HG03354 (cell line): ENCODE data around the gene NFIC.
"Not testable (repeated sequence)": the region's sequence is repeated elsewhere in the genome, so short reads cannot be mapped to it uniquely, and the experiment has no call there.

Experiments used
- ATAC-seq: cut with Tn5 transposase; IDR thresholded peaks from one replicate; pipeline ENCODE4 v1.9.1; 2021; ENCODE audit warnings: mild to moderate bottlenecking; ENCODE audit not compliant: unreplicated experiment, poor library complexity, severe bottlenecking

NFIC gene

DNA sequence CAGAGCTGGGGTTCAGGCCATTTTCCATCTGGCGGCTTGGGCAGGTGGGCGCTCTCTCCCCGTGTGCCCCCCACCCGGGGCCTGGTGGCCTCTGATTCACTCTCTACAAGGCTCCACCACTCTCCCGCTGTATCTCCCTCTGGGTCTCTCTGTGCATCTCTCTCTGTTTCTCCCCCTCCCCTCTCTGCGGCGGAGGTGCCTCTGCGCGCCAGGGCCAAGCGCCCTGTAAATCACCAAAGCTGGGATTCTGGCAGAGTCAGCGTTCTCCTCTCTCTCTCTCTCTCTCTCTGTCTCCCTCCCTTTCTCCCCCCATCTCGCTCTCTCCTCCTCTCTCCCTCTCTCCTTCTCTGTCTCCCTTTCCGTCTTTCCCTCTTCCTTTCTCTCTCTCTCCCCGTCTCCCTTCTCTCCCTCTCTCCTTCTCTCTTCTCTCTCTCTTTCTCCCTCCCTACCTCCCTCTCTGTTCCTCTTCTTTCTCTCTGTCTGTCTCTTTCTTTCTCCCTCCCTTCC, 3.9 kb downstream of the NFIC start:
- ATAC-seq, result no peak

- no peak for ATAC-seq
Observed at GRCh38 chr19:3370728-3371591, 4.6 kb downstream of the NFIC start.

DNA sequence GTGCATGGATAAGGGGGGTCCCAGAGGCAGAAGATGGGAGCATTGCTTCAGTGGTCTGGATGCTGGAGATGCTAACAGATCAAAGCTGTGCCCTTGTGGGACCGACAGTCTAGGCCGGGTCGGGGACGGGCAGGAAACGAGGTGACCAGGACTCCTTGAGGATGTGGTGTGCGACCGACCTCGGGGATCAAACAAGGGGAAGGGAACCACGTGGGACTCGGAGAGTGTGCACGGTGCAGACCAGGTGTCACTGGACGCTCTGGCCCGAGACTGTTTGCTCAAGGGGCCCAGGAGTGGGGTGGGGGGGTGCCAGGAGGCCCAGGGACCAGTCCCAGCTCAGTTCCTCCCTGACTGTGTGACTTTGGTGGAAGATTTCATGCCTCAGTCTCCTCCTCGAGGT, 6.0 kb downstream of the NFIC start:
- no peak for ATAC-seq

DNA sequence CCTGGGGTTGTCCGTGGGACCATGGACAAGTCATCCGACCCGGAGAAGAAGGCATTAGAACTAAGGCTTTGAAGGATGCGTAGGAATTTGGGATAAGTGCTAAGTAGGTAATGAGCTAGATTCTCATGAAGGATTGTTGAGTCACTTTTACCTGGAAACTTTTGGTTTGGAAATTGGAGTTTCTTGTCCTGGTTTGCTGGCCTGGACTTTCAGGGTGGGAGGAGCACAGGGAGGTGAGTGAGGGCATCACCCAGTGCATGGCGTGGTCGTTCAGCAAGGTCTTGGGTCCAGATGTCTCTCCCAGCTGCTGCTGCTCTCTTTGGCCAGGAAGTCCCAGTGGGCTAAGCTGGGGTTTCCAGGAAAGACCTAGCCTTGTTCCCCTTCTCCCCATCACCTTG, 7.6 kb downstream of the NFIC start:
- ATAC-seq, result no peak

- no peak for ATAC-seq
Observed at GRCh38 chr19:3374369-3375112, 8.2 kb downstream of the NFIC start.

- ATAC-seq, result no peak
Observed at GRCh38 chr19:3375221-3376090, 9.1 kb downstream of the NFIC start.

GRCh38 chr19:3376091-3376455, 9.7 kb downstream of the NFIC start:
- ATAC-seq, result not testable (repeated sequence)

DNA sequence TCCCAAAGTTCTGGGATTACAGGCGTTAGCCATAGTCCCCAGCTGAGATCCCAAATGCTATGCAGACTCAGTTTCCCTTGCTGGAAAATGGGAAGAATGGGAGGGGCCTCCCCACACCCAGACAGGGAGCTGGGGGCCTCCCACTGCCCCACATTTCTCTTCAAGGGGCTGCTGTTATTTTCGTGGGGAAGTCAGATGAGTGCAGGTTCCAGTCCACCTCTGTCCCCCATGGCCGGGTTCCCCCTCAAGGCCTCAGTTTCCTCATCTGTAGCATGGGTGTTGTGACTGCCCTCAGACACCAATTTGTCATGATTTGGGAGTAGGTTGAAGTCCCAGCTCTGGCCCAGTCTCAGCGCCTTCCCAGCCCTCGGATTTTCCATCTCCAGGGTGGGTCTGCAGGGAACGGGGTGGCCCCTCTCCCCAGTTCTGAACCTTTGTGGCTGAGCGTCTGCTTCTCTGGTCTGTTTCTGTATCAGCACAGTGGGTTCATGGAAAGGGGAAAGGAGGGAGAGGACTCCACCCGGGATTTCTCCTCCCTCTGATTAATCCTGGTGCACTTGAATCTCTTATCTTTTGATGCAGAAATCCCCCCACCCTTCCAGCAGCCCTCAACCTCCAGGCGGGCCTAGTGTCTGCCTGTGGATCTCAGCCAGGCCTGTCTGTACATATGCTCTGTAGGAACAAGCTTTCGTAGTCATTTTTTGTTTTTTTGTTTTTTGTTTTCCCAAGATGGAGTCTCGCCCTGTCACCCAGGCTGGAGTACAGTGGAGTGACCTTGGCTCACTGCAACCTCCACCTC, 12.2 kb downstream of the NFIC start:
- no peak for ATAC-seq

DNA sequence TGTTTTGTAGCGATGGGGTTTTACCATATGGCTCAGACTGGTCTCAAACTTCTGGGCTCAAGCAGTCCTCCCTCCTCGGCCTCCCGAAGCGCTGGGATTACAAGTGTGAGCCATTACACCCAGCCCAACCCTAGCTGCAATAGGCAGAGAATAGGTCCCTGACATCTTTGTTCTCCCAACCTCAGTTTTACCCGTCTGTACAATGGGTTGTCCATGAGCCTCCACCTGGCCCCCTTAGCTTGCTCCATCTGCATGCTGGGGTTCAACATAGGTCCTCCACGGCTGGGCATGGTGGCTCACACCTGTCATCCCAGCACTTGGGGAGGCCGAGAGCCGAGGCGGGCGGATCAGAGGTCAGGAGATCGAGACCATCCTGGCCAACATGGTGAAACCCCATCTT, 14.4 kb downstream of the NFIC start:
- ATAC-seq, result no peak

DNA sequence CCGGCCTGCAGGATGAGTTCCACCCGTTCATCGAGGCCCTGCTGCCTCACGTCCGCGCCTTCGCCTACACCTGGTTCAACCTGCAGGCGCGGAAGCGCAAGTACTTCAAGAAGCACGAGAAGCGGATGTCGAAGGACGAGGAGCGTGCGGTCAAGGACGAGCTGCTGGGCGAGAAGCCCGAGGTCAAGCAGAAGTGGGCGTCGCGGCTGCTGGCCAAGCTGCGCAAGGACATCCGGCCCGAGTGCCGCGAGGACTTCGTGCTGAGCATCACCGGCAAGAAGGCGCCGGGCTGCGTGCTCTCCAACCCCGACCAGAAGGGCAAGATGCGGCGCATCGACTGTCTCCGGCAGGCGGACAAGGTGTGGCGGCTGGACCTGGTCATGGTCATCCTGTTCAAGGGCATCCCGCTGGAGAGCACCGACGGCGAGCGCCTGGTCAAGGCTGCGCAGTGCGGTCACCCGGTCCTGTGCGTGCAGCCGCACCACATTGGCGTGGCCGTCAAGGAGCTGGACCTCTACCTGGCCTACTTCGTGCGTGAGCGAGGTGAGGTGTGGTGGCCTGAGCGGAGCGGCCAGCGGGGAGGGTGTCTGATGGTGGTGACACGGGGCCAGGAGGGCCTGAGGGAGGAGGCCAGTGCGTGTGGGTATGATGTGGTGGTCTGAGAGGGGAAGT, 15.5 kb downstream of the NFIC start:
- ATAC-seq, result no peak

- no peak for ATAC-seq
Observed at GRCh38 chr19:3382460-3383100, 16.2 kb downstream of the NFIC start.

DNA sequence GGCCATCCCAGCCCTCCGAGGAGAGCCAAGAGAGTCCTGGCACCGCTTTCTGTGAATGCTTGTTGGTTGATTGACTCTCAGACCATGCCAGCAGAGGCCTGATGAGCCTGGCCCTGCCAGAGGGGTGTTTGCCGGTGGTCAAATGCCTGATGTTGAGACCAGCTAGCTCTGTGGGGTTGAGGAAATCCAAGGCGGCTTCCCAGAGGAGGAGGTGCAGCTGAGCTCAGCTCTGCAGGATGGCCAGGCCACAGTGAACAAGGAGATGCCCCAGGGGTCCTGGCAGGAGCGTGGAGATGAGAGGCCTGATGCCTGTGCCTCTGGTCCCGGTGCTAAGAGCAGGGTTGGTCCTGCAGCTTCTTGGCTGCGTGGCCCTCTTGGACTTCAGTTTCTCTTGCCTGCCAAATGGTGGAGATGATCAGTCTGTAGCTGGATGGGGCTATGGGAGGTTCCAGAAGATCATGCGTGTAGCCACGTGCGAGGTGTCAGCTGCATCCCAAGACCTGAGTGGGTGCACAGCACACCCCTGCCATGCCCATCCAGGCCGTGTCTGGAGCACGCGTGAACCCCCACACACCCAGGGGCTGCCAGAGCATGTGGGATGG, 16.8 kb downstream of the NFIC start:
- no peak for ATAC-seq

GRCh38 chr19:3386447-3387234, 20.3 kb downstream of the NFIC start:
- no peak for ATAC-seq

DNA sequence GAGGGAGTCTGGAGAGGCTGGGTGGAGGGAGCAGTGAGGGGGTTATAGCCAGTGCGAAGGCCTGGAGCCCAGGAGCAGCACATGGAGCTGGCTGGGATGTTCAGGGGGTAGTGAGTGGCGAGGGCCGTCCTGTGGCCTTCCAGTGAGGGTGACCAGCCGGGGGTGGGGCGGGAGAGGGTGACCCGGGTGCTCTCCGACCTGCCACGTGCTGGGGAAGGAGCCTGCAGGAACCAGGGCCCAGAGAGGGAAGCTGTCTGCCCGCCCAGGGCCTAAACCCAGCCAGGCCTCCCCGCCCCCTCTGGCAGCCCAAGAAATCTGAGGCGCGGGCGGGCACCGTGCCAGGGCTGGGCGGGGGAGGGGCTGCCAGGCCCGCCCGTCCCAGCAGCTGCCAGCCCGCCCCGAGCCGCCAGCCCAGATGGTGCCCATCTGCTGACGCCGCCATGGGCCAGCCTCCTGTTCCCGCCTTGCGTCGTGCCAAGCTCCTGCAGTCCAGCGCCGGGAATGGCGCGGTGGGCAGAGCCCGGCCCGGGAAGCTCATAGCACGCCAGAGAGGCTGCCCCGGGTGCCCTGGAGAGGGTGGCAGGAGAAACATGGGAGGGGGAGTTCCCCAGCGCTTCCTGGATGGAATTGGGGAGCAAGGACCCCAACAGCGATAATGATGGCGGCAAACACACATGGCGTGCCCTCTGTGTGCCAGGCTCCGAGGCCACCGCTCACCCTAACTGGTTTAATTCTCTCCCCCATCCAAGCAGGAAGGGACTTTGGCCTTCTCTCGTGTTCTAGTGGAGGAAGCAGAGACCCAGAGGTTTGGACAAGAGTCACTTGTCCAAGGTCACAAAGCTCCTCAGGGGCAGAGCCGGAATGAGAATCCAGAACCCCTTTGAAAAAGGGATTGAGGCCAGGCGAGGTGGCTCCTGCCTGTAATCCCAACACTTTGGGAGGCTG, 21.5 kb downstream of the NFIC start:
- no peak for ATAC-seq

DNA sequence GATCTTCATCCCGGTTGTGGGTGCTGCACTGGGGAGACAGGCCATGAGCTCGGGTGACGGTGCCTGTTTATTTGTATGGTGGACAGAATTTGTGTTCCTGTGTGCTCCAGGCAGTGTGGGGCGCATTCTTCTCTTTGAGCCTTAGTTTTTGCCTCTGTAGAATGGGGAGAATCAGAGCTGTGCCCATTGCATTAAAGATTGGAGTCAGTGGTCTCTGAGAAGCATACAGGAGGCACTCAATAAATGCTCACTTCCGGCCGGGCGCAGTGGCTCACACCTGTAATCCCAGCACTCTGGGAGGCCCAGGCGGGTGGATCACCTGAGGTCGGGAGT, 23.0 kb downstream of the NFIC start:
- ATAC-seq, result no peak

DNA sequence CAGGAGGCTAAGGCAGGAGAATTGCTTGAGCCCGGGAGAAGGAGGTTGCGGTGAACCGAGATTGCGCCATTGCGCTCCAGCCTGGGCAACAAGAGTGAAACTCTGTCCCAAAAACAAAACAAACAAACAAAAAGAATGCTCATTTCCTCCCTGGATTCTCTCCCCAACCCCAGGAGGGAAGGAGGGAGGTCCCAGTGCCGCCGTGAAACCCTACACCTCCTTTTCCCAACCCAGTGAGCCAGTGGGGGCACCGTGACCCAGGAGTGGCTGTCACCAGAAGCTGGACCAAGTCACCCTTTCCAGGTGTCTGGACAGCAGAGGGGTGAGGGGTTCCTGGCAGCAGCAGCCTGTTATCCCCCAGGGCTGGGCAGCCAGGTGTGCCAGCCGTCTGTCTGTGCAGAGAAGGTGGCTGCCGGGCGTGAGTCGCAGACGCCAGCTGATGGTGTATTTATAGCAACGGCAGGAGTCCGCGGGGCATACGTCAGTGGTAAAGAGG, 23.5 kb downstream of the NFIC start:
- no peak for ATAC-seq
